ENCODE data around the gene LRRC75B.

- TF ChIP-seq CTCF (IDR thresholded peaks at IDR 0.05) (no peak), EP300 (IDR thresholded peaks at IDR 0.05) (no peak), POLR2AphosphoS5 (IDR thresholded peaks at IDR 0.05) (no peak)
Measured at GRCh38 chr22:24595228-24595627, 2.4 kb upstream of the LRRC75B start.

Measured in gastroesophageal sphincter (tissue), 3 donors.